ENCODE results near the gene HRCT1. TPM values are rescaled to one million over a fixed set of nuclear protein-coding genes. Genes with fewer than 3 reads are reported as not detected.
A peak's percentile ranks its signal among the peaks of the same experiment; 100 is the strongest.

The HRCT1 gene
- 0.32 TPM for total RNA-seq (2021; ENCODE audit: unreplicated experiment)
- 0.81 and 1.1 TPM in 2 replicates for polyA plus RNA-seq (2012)
- Bru-seq, nascent RNA = percentile 22 among the genes with signal in this experiment
- BruChase-seq, experiment 1, labeled RNA remaining after a 6-hour chase = not detected
- not detected for BruChase-seq, experiment 2, labeled RNA remaining after a 2-hour chase
- long read RNA-seq = 0 reads

- ChIA-PET CTCF (interaction anchor here (1.2 to 1.9 kb wide), 3 partner anchors 24 to 234 kb away, joined by 3 to 13 read pairs (median 4); no protein-coding TSS in a partner anchor), RAD21 (ENCODE audit: low non-redundant PET in 1 of 2, low total read pairs in 2 of 2, uncharacterized antibody in 2 of 2, unreplicated experiment in 2 of 2) (no interaction called here), POLR2A (no interaction called here)
- no peaks in the 10 kb centered on the region for H3K27me3 ChIP-seq (ENCODE audit: insufficient read depth, low read length)
- H3K9me3 ChIP-seq (ENCODE audit: control insufficient read depth in 1 of 2, insufficient read depth in 1 of 2, low read depth in 1 of 2, low read length in 2 of 2) = no peaks in the 10 kb centered on the region
- H3K9ac ChIP-seq (ENCODE audit: low read length) = peak within 1 kb of the TSS; percentile 49
- H3K27ac ChIP-seq (ENCODE audit: low read depth, low read length) = peak within 1 kb of the TSS; percentile 76; the same call in 1 of the 2 replicates
- H2AFZ ChIP-seq (ENCODE audit: low read depth, low read length, poor library complexity, severe bottlenecking) = peak within 1 kb of the TSS; percentile 51
- intact Hi-C loops (cut with micrococcal nuclease) = loop anchor here (2.0 kb wide), 1 partner anchor 71 kb away; no protein-coding TSS in a partner anchor
- ATAC-seq = peak; percentile 69
- H3K4me3 ChIP-seq (replicated peaks in 1 of 2; ENCODE audit: low read depth in 1 of 2, low read length in 2 of 2) = peak within 1 kb of the TSS in 1 of 2 experiments; percentile 39; a peak in 2 of 4 replicates
- BruUV-seq (replicated peaks) = no TSS peak
- no peaks in the 10 kb centered on the region for H3K9me2 ChIP-seq (ENCODE audit: insufficient read depth)
- peak within 1 kb of the TSS; percentile 78 for H3K4me2 ChIP-seq (ENCODE audit: low read length)
- H4K20me1 ChIP-seq (ENCODE audit: insufficient read depth) = no peaks in the 10 kb centered on the region
- H3K36me3 ChIP-seq (ENCODE audit: control insufficient read depth in 1 of 2, insufficient read depth in 2 of 2, low read length in 2 of 2) = no peaks in the 10 kb centered on the region
- peaks cover 50 to 73% of the 10 kb centered on the region in 2 experiments for H3K4me1 ChIP-seq (ENCODE audit: control insufficient read depth in 1 of 2, insufficient read depth in 2 of 2, low read length in 2 of 2)
- no peaks in the 10 kb centered on the region for H3K79me2 ChIP-seq (ENCODE audit: insufficient read depth, low read length)
- DNase-seq (ENCODE audit: low read depth, low spot score) = peak; percentile 74
- TF ChIP-seq REST (IDR thresholded peaks at IDR 0.05; ENCODE audit: low read depth) = no peak
- 0 out of 2 replicates have a peak, but pooled peaks have one; percentile 15 for TF ChIP-seq ZFX (IDR thresholded peaks at IDR 0.05)
- TF ChIP-seq YY1 (IDR thresholded peaks at IDR 0.05; ENCODE audit: extremely low read depth, insufficient replicate concordance, low read depth, low read length) = peak; percentile 21
- peak; percentile 78 for TF ChIP-seq POLR2AphosphoS5 (IDR thresholded peaks at IDR 0.05; ENCODE audit: low read depth, low read length)
- TF ChIP-seq CBX3 (IDR thresholded peaks at IDR 0.05; ENCODE audit: low read depth) = no peak
- no peak for TF ChIP-seq ZNF274 (IDR thresholded peaks at IDR 0.05; ENCODE audit: low read depth, low read length)
- TF ChIP-seq CTCF (IDR thresholded peaks at IDR 0.05 in 2 of 3, conservative IDR thresholded peaks at IDR 0.05 in 1 of 3; ENCODE audit: borderline replicate concordance in 1 of 3, insufficient read depth in 1 of 3, low read depth in 2 of 3, low read length in 2 of 3) = no peak
- no peak for TF ChIP-seq FOSL1 (IDR thresholded peaks at IDR 0.05; ENCODE audit: low read depth)
- TF ChIP-seq ELF1 (IDR thresholded peaks at IDR 0.05; ENCODE audit: borderline replicate concordance, low read depth) = no peak
- TF ChIP-seq JUND (IDR thresholded peaks at IDR 0.05) = no peak
- no peak for TF ChIP-seq EZH2 (IDR thresholded peaks at IDR 0.05)
- no peak for TF ChIP-seq ZBTB33 (IDR thresholded peaks at IDR 0.05; ENCODE audit: extremely low read depth, insufficient replicate concordance, low read length)
- TF ChIP-seq CEBPB (IDR thresholded peaks at IDR 0.05; ENCODE audit: low read depth) = no peak
- TF ChIP-seq TCF7L2 (IDR thresholded peaks at IDR 0.05; ENCODE audit: borderline replicate concordance, extremely low read depth, insufficient read depth, insufficient read length) = peak; percentile 57
- TF ChIP-seq RAD21 (IDR thresholded peaks at IDR 0.05; ENCODE audit: low read depth) = no peak
- no peak for TF ChIP-seq SRF (IDR thresholded peaks at IDR 0.05; ENCODE audit: low read depth)
- no peak for TF ChIP-seq MAX (IDR thresholded peaks at IDR 0.05)
- no peak for TF ChIP-seq SIN3A (IDR thresholded peaks at IDR 0.05; ENCODE audit: low read depth)
Measured at GRCh38 chr9:35905912-35906679, at the start of gene HRCT1. Gene HRCT1, plus strand, starts transcription at chr9:35906202. Its CDS starts 86 bp downstream, at chr9:35906288.

Data from HCT116 (cell line).